H1 (cell line): ENCODE data around the gene CENPF. TPM values are rescaled to one million over a fixed set of nuclear protein-coding genes. Genes with fewer than 3 reads are reported as not detected.

Experiments used
- CTCF ChIA-PET: fragments of 300-600 bp; sonication (Branson Sonifier 250); formaldehyde crosslinking; loops from one replicate; lab custom pipeline; 2021; ENCODE audit not compliant: partially characterized antibody; lab: Charles Lee
- POLR2A ChIA-PET: fragments of 300-600 bp; sonication (Branson Sonifier 250); formaldehyde crosslinking; loops from one replicate; lab custom pipeline; 2021; ENCODE audit warnings: inconsistent platforms; ENCODE audit not compliant: partially characterized antibody; lab: Charles Lee
- DNase-seq, 2 experiments: peaks; one replicate each; pipeline versions ENCODE4 v3.0.0 to v3.0.0-alpha.2; 2010 to 2022; ENCODE audit warnings: low spot score in 2 of 2, low read depth in 1 of 2, mixed read lengths in 1 of 2
- FAIRE-seq: peaks from 2 replicates; lab custom pipeline; 2011; peaks lifted over from hg19 to GRCh38; lab: Jason Lieb, UNC
- H2AFZ ChIP-seq: 2 replicates; pipeline ENCODE4 v1.8.1; 2012; ENCODE audit warnings: low read length, inconsistent platforms
- H2AK5ac ChIP-seq: 2 replicates; pipeline ENCODE4 v1.6.1; 2013; ENCODE audit warnings: low read depth, low read length
- H2BK120ac ChIP-seq: replicated peaks from 2 replicates; pipeline ENCODE3; 2013; ENCODE audit warnings: low read depth, low read length, inconsistent platforms
- H2BK12ac ChIP-seq: 2 replicates; pipeline ENCODE4 v1.6.1; 2013; ENCODE audit warnings: low read depth, low read length
- H2BK15ac ChIP-seq: 2 replicates; pipeline ENCODE4 v1.6.1; 2013; ENCODE audit warnings: low read length
- H2BK20ac ChIP-seq: 2 replicates; pipeline ENCODE4 v1.6.1; 2013; ENCODE audit warnings: low read length
- H2BK5ac ChIP-seq: 2 replicates; pipeline ENCODE4 v1.6.1; 2013; ENCODE audit warnings: low read depth, low read length
- H3K14ac ChIP-seq: 2 replicates; pipeline ENCODE4 v1.6.1; 2013; ENCODE audit warnings: inconsistent platforms; ENCODE audit not compliant: insufficient read length
- H3K18ac ChIP-seq: 2 replicates; pipeline ENCODE4 v1.6.1; 2013; ENCODE audit warnings: low read length; ENCODE audit errors: extremely low read depth
- H3K23ac ChIP-seq: 2 replicates; pipeline ENCODE4 v1.6.1; 2013; ENCODE audit warnings: inconsistent platforms; ENCODE audit not compliant: insufficient read length
- H3K23me2 ChIP-seq: 2 replicates; pipeline ENCODE4 v1.6.1; 2013; ENCODE audit warnings: low read depth, low read length
- H3K27ac ChIP-seq: 2 replicates; pipeline ENCODE4 v1.6.1; 2011; ENCODE audit warnings: low read depth, low read length, inconsistent platforms
- H3K27me3 ChIP-seq, 4 experiments: replicated peaks in 1 of 4; 1 replicate in 1 of 4; 2 replicates in 3 of 4; pipeline versions ENCODE4 v1.6.1 to v1.8.1; 2011 to 2013; ENCODE audit warnings: low read length in 3 of 4, mild to moderate bottlenecking in 3 of 4, inconsistent platforms in 2 of 4, mixed read lengths in 2 of 4, moderate library complexity in 1 of 4; ENCODE audit not compliant: control insufficient read depth in 3 of 4, insufficient read depth in 3 of 4; ENCODE audit errors: extremely low read depth in 1 of 4
- H3K36me3 ChIP-seq, 4 experiments: 2 replicates each; pipeline versions ENCODE4 v1.6.1 to v1.8.1; 2011 to 2013; ENCODE audit warnings: mild to moderate bottlenecking in 4 of 4, low read length in 3 of 4, moderate library complexity in 2 of 4, control low read depth in 1 of 4, inconsistent platforms in 1 of 4; ENCODE audit not compliant: insufficient read depth in 4 of 4, control insufficient read depth in 2 of 4
- H3K4ac ChIP-seq: replicated peaks from 2 replicates; pipeline ENCODE3; 2013; ENCODE audit warnings: low read length, low read depth, mixed read lengths, inconsistent platforms; ENCODE audit not compliant: insufficient read length
- H3K4me1 ChIP-seq, 4 experiments: replicated peaks in 1 of 4; 1 replicate in 1 of 4; 2 replicates in 3 of 4; pipeline versions ENCODE4 v1.6.1 to v1.8.1; 2011 to 2013; ENCODE audit warnings: low read length in 3 of 4, inconsistent platforms in 2 of 4, mixed read lengths in 1 of 4; ENCODE audit not compliant: insufficient read depth in 4 of 4, control insufficient read depth in 3 of 4
- H3K4me2 ChIP-seq, 2 experiments: 2 replicates each; pipeline versions ENCODE4 v1.6.1 to v1.8.1; 2011 to 2013; ENCODE audit warnings: low read depth in 2 of 2, low read length in 2 of 2, control low read depth in 1 of 2, inconsistent platforms in 1 of 2, mild to moderate bottlenecking in 1 of 2; ENCODE audit not compliant: insufficient read depth in 1 of 2
- H3K4me3 ChIP-seq, 4 experiments: fragments of 200-600, 300-600 bp in 1 of 4; sonication (generic), shearing (Covaris generic), sonication (Bioruptor Twin) in 1 of 4; 2 replicates each; pipeline versions ENCODE4 v1.5.1 to v1.8.1; 2011 to 2016; ENCODE audit warnings: low read length in 4 of 4, low read depth in 3 of 4, control low read depth in 2 of 4, inconsistent platforms in 2 of 4, mild to moderate bottlenecking in 2 of 4, mixed read lengths in 1 of 4, moderate library complexity in 1 of 4; ENCODE audit not compliant: insufficient read depth in 2 of 4; ENCODE audit errors: extremely low read depth in 1 of 4
- H3K56ac ChIP-seq: replicated peaks from 2 replicates; pipeline ENCODE3; 2013; ENCODE audit warnings: low read depth, mild to moderate bottlenecking, mixed read lengths, low read length, inconsistent platforms; ENCODE audit not compliant: insufficient read length
- H3K79me1 ChIP-seq: 2 replicates; pipeline ENCODE4 v1.6.1; 2013; ENCODE audit warnings: low read depth, low read length, control low read depth
- H3K79me2 ChIP-seq, 2 experiments: 2 replicates each; pipeline versions ENCODE4 v1.6.1 to v1.8.1; 2012 to 2013; ENCODE audit warnings: low read length in 2 of 2, mild to moderate bottlenecking in 2 of 2, inconsistent platforms in 1 of 2; ENCODE audit not compliant: insufficient read depth in 2 of 2, control insufficient read depth in 1 of 2
- H3K9ac ChIP-seq, 4 experiments: replicated peaks in 1 of 4; 1 replicate in 1 of 4; 2 replicates in 3 of 4; pipeline versions ENCODE4 v1.6.1 to v1.8.1; 2011 to 2013; ENCODE audit warnings: low read depth in 3 of 4, low read length in 3 of 4, control low read depth in 2 of 4, mild to moderate bottlenecking in 2 of 4, moderate library complexity in 2 of 4, inconsistent platforms in 1 of 4; ENCODE audit errors: extremely low read depth in 1 of 4
- H3K9me3 ChIP-seq, 2 experiments: 2 replicates each; pipeline versions ENCODE4 v1.6.1 to v1.8.1; 2012 to 2013; ENCODE audit warnings: mild to moderate bottlenecking in 2 of 2, moderate library complexity in 2 of 2, control low read depth in 1 of 2, inconsistent platforms in 1 of 2, low read depth in 1 of 2, low read length in 1 of 2, mixed read lengths in 1 of 2; ENCODE audit not compliant: insufficient read depth in 2 of 2
- H4K20me1 ChIP-seq, 2 experiments: replicated peaks in 1 of 2; 2 replicates each; pipeline versions ENCODE3 to v1.8.1; 2011 to 2013; ENCODE audit warnings: inconsistent platforms in 2 of 2, low read length in 2 of 2, mild to moderate bottlenecking in 1 of 2; ENCODE audit not compliant: insufficient read depth in 2 of 2, control insufficient read depth in 1 of 2
- H4K5ac ChIP-seq: 2 replicates; pipeline ENCODE4 v1.6.1; 2013; ENCODE audit warnings: low read length, low read depth, mixed read lengths, inconsistent platforms; ENCODE audit not compliant: insufficient read length
- H4K8ac ChIP-seq: 2 replicates; pipeline ENCODE4 v1.8.0; 2013; ENCODE audit warnings: mild to moderate bottlenecking, moderate library complexity, low read length, inconsistent platforms; ENCODE audit not compliant: insufficient read depth; ENCODE audit errors: extremely low read depth
- H4K91ac ChIP-seq: replicated peaks from 2 replicates; pipeline ENCODE3; 2013; ENCODE audit warnings: low read length, mixed read lengths, inconsistent platforms; ENCODE audit not compliant: insufficient read length
- CBX5 ChIP-seq: fragments of 300-800, 300-1000 bp; sonication (generic); IDR thresholded peaks from 2 replicates; pipeline ENCODE4 v1.7.1; 2016; ENCODE audit warnings: antibody characterized with exemption, low read length, low read depth
- CHD1 ChIP-seq: IDR thresholded peaks from 2 replicates; pipeline ENCODE4 v1.6.1; 2012; ENCODE audit warnings: low read depth, low read length, improper control_type of control experiment
- FOSL1 ChIP-seq: IDR thresholded peaks from 2 replicates; pipeline ENCODE4 v1.6.1; 2011; ENCODE audit warnings: mild to moderate bottlenecking, low read depth, low read length, moderate library complexity; ENCODE audit not compliant: insufficient read depth
- GABPA ChIP-seq: IDR thresholded peaks from 2 replicates; pipeline ENCODE4 v1.6.1; 2011; ENCODE audit warnings: mild to moderate bottlenecking, low read length, moderate library complexity, borderline replicate concordance; ENCODE audit not compliant: insufficient read depth
- NANOG ChIP-seq: IDR thresholded peaks from 2 replicates; pipeline ENCODE4 v1.6.1; 2011; ENCODE audit warnings: low read length, low read depth, mild to moderate bottlenecking, inconsistent platforms; ENCODE audit not compliant: insufficient read depth, poor library complexity, severe bottlenecking
- RAD21 ChIP-seq, 2 experiments: IDR thresholded peaks in 1 of 2; conservative IDR thresholded peaks in 1 of 2; 2 replicates each; pipeline ENCODE4 v1.6.1; 2011; ENCODE audit warnings: low read depth in 2 of 2, low read length in 2 of 2, improper control_type of control experiment in 1 of 2, inconsistent platforms in 1 of 2, mild to moderate bottlenecking in 1 of 2, moderate library complexity in 1 of 2
- WGBS, 2 experiments: shearing (Covaris generic) in 1 of 2; methylation state at CpG; one replicate each; pipeline versions ENCODE4 v1.1.6 to v1.1.7; 2013 to 2015; ENCODE audit warnings: low lambda C conversion rate in 2 of 2, mixed read lengths in 2 of 2, inconsistent platforms in 1 of 2, low coverage in 1 of 2, missing lambda C conversion rate in 1 of 2; ENCODE audit not compliant: insufficient replicate concordance in 2 of 2, insufficient coverage in 1 of 2, insufficient read length in 1 of 2; ENCODE audit errors: extremely low coverage in 1 of 2, missing lambda C conversion rate in 1 of 2; 5-methylcytosine and 5-hydroxymethylcytosine counted together
- polyA plus RNA-seq, 7 experiments: library from polyadenylated mRNA; depleted of rRNA in 3 of 7; stranded (reverse) in 5 of 7; unstranded in 2 of 7; fragments of >200 nt in 5 of 7; fragments of 200-250 nt in 2 of 7; gene quantifications; 1 replicate in 5 of 7; 2 replicates in 1 of 7; 4 replicates in 1 of 7; pipeline versions ENCODE4 v1.2.1 to v1.2.3, GENCODE V29; 2011 to 2013; ENCODE audit warnings: missing spikeins in 2 of 7, mixed read lengths in 2 of 7
- total RNA-seq: library from RNA; stranded (reverse); fragmentation: NEBNext Ultra II Directional; extraction: Animal tissue kit (Norgen Biotek cat#: 25700); gene quantifications from 2 replicates; pipeline ENCODE4 v1.2.1, GENCODE V29; 2021
- TF ChIP-seq, protein P1 (sequence below): IDR thresholded peaks from 2 replicates; pipeline ENCODE4 v1.6.1; 2012; ENCODE audit warnings: low read length, inconsistent platforms

The CENPF gene
- total and polyA plus RNA-seq, 2 of the 8 experiments (the other 6 are each of a cell fraction or from before 2014, with no cell fraction given) = 13.7 to 170 TPM

DNA sequence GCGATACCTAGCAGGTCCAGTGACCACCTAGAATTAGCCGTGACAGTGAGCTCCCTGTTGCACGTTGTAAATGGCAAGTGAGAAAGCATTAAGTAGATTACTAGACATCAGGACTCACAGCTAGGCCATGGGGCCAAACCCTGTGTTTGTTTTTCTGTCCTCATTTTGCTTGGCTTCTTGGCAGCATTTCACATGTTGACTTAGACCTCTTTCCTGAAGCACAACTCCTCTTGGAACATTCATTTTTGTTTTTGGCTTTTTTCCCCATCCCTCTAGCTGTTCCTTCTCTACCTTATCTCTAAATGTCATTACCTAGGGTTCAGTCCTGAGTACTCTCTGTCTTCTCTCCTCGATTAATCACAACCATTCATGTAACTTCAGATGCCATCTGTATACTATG, 34.7 kb upstream of the CENPF start:
- Histone ChIP-seq H2BK120ac (no peak overlapping the region), H2BK15ac (no peak overlapping the region), H3K18ac (no peak overlapping the region), H2BK20ac (no peak overlapping the region), H3K23ac (no peak overlapping the region), H3K4me1 (no peaks in the 10 kb centered on the region), H3K9me3 (no peaks in the 10 kb centered on the region), H3K36me3 (no peaks in the 10 kb centered on the region), H4K91ac (no peak overlapping the region), H3K23me2 (no peaks in the 10 kb centered on the region; the same call in 1 of the 2 replicates), H4K5ac (no peak overlapping the region), H3K79me2 (no peaks in the 10 kb centered on the region), H2AK5ac (no peak overlapping the region), H2BK5ac (no peak overlapping the region), H3K4me2 (no peak overlapping the region), H3K56ac (no peak overlapping the region), H3K14ac (no peak overlapping the region), H3K4me3 (no peak overlapping the region), H2AFZ (no peak overlapping the region), H3K79me1 (no peaks in the 10 kb centered on the region), H3K9ac (no peak overlapping the region), H3K27me3 (no peaks in the 10 kb centered on the region)
- no peak for FAIRE-seq
- ChIA-PET POLR2A (interaction anchor here (1.7 to 10.3 kb wide), 2 partner anchors 13 to 17 kb away, joined by 4 to 70 read pairs; partner anchors contain the start of gene PTPN14), CTCF (interaction anchor here (0.8 to 3.0 kb wide), 10 partner anchors 13 to 306 kb away, joined by 3 to 7 read pairs (median 4); no protein-coding TSS in a partner anchor)
- DNase-seq = no peak
- WGBS, 2 experiments = 92% methylated on average over 4 of the region's 4 CpGs; no CpG with 5 or more reads in 1 of the 2 experiments
- TF ChIP-seq CHD1 = no peak
- no peak for TF ChIP-seq GABPA
- no peak for TF ChIP-seq FOSL1
- TF ChIP-seq CBX5 = no peak
- TF ChIP-seq, protein P1, sequence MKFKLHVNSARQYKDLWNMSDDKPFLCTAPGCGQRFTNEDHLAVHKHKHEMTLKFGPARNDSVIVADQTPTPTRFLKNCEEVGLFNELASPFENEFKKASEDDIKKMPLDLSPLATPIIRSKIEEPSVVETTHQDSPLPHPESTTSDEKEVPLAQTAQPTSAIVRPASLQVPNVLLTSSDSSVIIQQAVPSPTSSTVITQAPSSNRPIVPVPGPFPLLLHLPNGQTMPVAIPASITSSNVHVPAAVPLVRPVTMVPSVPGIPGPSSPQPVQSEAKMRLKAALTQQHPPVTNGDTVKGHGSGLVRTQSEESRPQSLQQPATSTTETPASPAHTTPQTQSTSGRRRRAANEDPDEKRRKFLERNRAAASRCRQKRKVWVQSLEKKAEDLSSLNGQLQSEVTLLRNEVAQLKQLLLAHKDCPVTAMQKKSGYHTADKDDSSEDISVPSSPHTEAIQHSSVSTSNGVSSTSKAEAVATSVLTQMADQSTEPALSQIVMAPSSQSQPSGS = no peak
- no peak for TF ChIP-seq RAD21 (IDR thresholded peaks at IDR 0.05 in 1 of 2, conservative IDR thresholded peaks at IDR 0.05 in 1 of 2; ENCODE audit: low read depth in 2 of 2, low read length in 2 of 2)
- no peak for TF ChIP-seq NANOG
- TF ChIP-seq, all 59 proteins: peak for 0
- Histone ChIP-seq H2BK12ac (no peak overlapping the region), H4K20me1 (no peaks in the 10 kb centered on the region), H3K27ac (no peak overlapping the region), H3K4ac (no peak overlapping the region), H4K8ac (no peak overlapping the region)
